SK-N-SH treated with all-trans-retinoic acid at 6 μM for 48 hours (cell line): ENCODE results near the gene COX7A1.

Source experiments
- ATAC-seq: fragments of 200-7000 bp; cut with Tn5 transposase; 3 replicates; pipeline ENCODE4 v1.9.1; 2020; ENCODE audit warnings: mild to moderate bottlenecking, moderate library complexity
- ARNTL ChIP-seq: fragments of 450-650 bp; formaldehyde crosslinking; IDR thresholded peaks from 2 replicates; pipeline ENCODE4 v1.5.0; 2020; ENCODE audit warnings: low read depth, mild to moderate bottlenecking, moderate library complexity, borderline replicate concordance
- BACH2 ChIP-seq: fragments of 250-450 bp; sonication (Bioruptor Pico); IDR thresholded peaks from 2 replicates; pipeline ENCODE4 v1.9.0; 2021; ENCODE audit warnings: mild to moderate bottlenecking, borderline replicate concordance
- CREB5 ChIP-seq: fragments of 250-450 bp; sonication (Bioruptor Pico); IDR thresholded peaks from 2 replicates; pipeline ENCODE4 v1.5.1; 2020; ENCODE audit warnings: low read depth, mild to moderate bottlenecking, moderate library complexity
- CSDC2 ChIP-seq: fragments of 250-450 bp; sonication (Bioruptor Pico); IDR thresholded peaks from 2 replicates; pipeline ENCODE4 v1.5.0; 2020; ENCODE audit warnings: mild to moderate bottlenecking, moderate library complexity
- CSRNP3 ChIP-seq: fragments of 250-450 bp; sonication (Bioruptor Pico); IDR thresholded peaks from 2 replicates; pipeline ENCODE4 v1.5.1; 2021; ENCODE audit warnings: mild to moderate bottlenecking, moderate library complexity
- GLIS3 ChIP-seq: fragments of 250-450 bp; sonication (Bioruptor Pico); IDR thresholded peaks from 2 replicates; pipeline ENCODE4 v1.5.0; 2020; ENCODE audit warnings: mild to moderate bottlenecking, moderate library complexity
- ISL1 ChIP-seq: fragments of 250-450 bp; sonication (Bioruptor Pico); IDR thresholded peaks from 2 replicates; pipeline ENCODE4 v2.1.2; 2022; ENCODE audit warnings: mild to moderate bottlenecking, moderate library complexity
- OSR1 ChIP-seq: fragments of 250-450 bp; sonication (Bioruptor Pico); IDR thresholded peaks from 2 replicates; pipeline ENCODE4 v1.8.0; 2022; ENCODE audit warnings: moderate library complexity, mild to moderate bottlenecking, inconsistent platforms
- PATZ1 ChIP-seq: fragments of 250-450 bp; sonication (Bioruptor Pico); IDR thresholded peaks from 2 replicates; pipeline ENCODE4 v1.8.0; 2020; ENCODE audit warnings: mild to moderate bottlenecking, moderate library complexity, borderline replicate concordance
- POU6F1 ChIP-seq: fragments of 250-450 bp; sonication (Bioruptor Pico); IDR thresholded peaks from 2 replicates; pipeline ENCODE4 v1.8.0; 2021; ENCODE audit warnings: low read depth, mild to moderate bottlenecking, moderate library complexity, borderline replicate concordance
- PPARA ChIP-seq: fragments of 250-450 bp; sonication (Bioruptor Pico); IDR thresholded peaks from 2 replicates; pipeline ENCODE4 v1.5.0; 2020; ENCODE audit warnings: mild to moderate bottlenecking, borderline replicate concordance
- RARB ChIP-seq: fragments of 250-450 bp; sonication (Bioruptor Pico); IDR thresholded peaks from 2 replicates; pipeline ENCODE4 v1.8.0; 2021; ENCODE audit warnings: mild to moderate bottlenecking, moderate library complexity
- SNAI2 ChIP-seq: fragments of 250-450 bp; sonication (Bioruptor Pico); IDR thresholded peaks from 2 replicates; pipeline ENCODE4 v1.5.0; 2020; ENCODE audit warnings: mild to moderate bottlenecking, moderate library complexity
- TCF4 ChIP-seq: fragments of 250-450 bp; sonication (Bioruptor Pico); IDR thresholded peaks from 2 replicates; pipeline ENCODE4 v1.8.0; 2021; ENCODE audit warnings: mild to moderate bottlenecking, moderate library complexity, borderline replicate concordance
- TSHZ2 ChIP-seq: fragments of 250-450 bp; sonication (Bioruptor Pico); IDR thresholded peaks from 2 replicates; pipeline ENCODE4 v1.5.0; 2020; ENCODE audit warnings: mild to moderate bottlenecking, moderate library complexity
- ZC3H10 ChIP-seq: fragments of 250-450 bp; sonication (Bioruptor Pico); IDR thresholded peaks from 2 replicates; pipeline ENCODE4 v1.5.1; 2021; ENCODE audit warnings: mild to moderate bottlenecking, moderate library complexity
- ZFP3 ChIP-seq: fragments of 250-450 bp; sonication (Bioruptor Pico); IDR thresholded peaks from 2 replicates; pipeline ENCODE4 v1.5.0; 2020; ENCODE audit warnings: mild to moderate bottlenecking, moderate library complexity
- ZFP30 ChIP-seq: fragments of 450-650 bp; formaldehyde crosslinking; IDR thresholded peaks from 2 replicates; pipeline ENCODE4 v1.5.0; 2022; ENCODE audit warnings: mild to moderate bottlenecking, moderate library complexity
- ZNF565 ChIP-seq: fragments of 450-650 bp; formaldehyde crosslinking; conservative IDR thresholded peaks from 2 replicates; pipeline ENCODE4 v1.5.0; 2020; ENCODE audit warnings: low read depth, mild to moderate bottlenecking, moderate library complexity
- ZNF70 ChIP-seq: fragments of 450-650 bp; formaldehyde crosslinking; IDR thresholded peaks from 2 replicates; pipeline ENCODE4 v1.5.0; 2020; ENCODE audit warnings: mild to moderate bottlenecking, moderate library complexity
- ZNF8 ChIP-seq: fragments of 450-650 bp; formaldehyde crosslinking; IDR thresholded peaks from 2 replicates; pipeline ENCODE4 v1.5.0; 2020; ENCODE audit warnings: mild to moderate bottlenecking, moderate library complexity

COX7A1 gene

GRCh38 chr19:36121486-36122124 is 30.6 kb downstream of the COX7A1 start:
- TF ChIP-seq CSRNP3 (no peak), ZNF565 (no peak), ARNTL (no peak), POU6F1 (CRISPR knock-in tag) (no peak), OSR1 (no peak), GLIS3 (CRISPR knock-in tag) (no peak), ZFP3 (no peak), BACH2 (CRISPR knock-in tag) (no peak), TCF4 (CRISPR knock-in tag) (no peak), ZC3H10 (CRISPR knock-in tag) (no peak), ISL1 (CRISPR knock-in tag) (no peak), CREB5 (CRISPR knock-in tag) (no peak), PPARA (CRISPR knock-in tag) (no peak), RARB (no peak), SNAI2 (CRISPR knock-in tag) (no peak), CSDC2 (CRISPR knock-in tag) (no peak)
- no peak for ATAC-seq

GRCh38 chr19:36120984-36121358 is 31.3 kb downstream of the COX7A1 start:
- no peak for TF ChIP-seq OSR1
- TF ChIP-seq ZFP30 (CRISPR knock-in tag), result no peak
- no peak for TF ChIP-seq RARB
- no peak for TF ChIP-seq POU6F1 (CRISPR knock-in tag)
- TF ChIP-seq ZNF8 (CRISPR knock-in tag), result no peak
- TF ChIP-seq BACH2 (CRISPR knock-in tag), result no peak
- TF ChIP-seq ZNF565, result no peak
- no peak for TF ChIP-seq ISL1 (CRISPR knock-in tag)
- no peak for TF ChIP-seq ARNTL
- no peak for TF ChIP-seq GLIS3 (CRISPR knock-in tag)
- TF ChIP-seq TCF4 (CRISPR knock-in tag), result no peak
- no peak for TF ChIP-seq PATZ1 (CRISPR knock-in tag)
- no peak for TF ChIP-seq ZNF70 (CRISPR knock-in tag)
- no peak for TF ChIP-seq TSHZ2 (CRISPR knock-in tag)
- TF ChIP-seq SNAI2 (CRISPR knock-in tag), result no peak
- no peak for TF ChIP-seq ZFP3
- no peak for TF ChIP-seq PPARA (CRISPR knock-in tag)
- no peak for ATAC-seq
